Neural cell (in vitro differentiated cells): Measurements from ENCODE around the gene CMTM3. TPM values are rescaled to one million over a fixed set of nuclear protein-coding genes. Genes with fewer than 3 reads are reported as not detected.

ENCODE experiments used
- H2AFZ ChIP-seq: fragments of 200-600, 300-800 bp; sonication (generic), shearing (Covaris generic); 2 replicates; pipeline ENCODE4 v1.6.0; 2014; ENCODE audit warnings: low read depth, mild to moderate bottlenecking, antibody characterized with exemption, low read length, moderate library complexity
- H3F3A ChIP-seq: fragments of 200-600 bp; shearing (Covaris generic); 2 replicates; pipeline ENCODE4 v1.6.1; 2016; ENCODE audit warnings: mild to moderate bottlenecking, moderate library complexity, mixed read lengths, antibody characterized with exemption, low read length; ENCODE audit not compliant: insufficient read depth, poor library complexity, severe bottlenecking
- H3K27ac ChIP-seq: fragments of 200-600, 300-800 bp; sonication (generic), shearing (Covaris generic); 2 replicates; pipeline ENCODE4 v1.5.1; 2014; ENCODE audit warnings: mild to moderate bottlenecking, low read length, moderate library complexity
- H3K27me3 ChIP-seq: fragments of 300-800, 200-600 bp; sonication (generic), shearing (Covaris generic); 2 replicates; pipeline ENCODE4 v1.6.0; 2014; ENCODE audit warnings: mild to moderate bottlenecking, low read depth, low read length, moderate library complexity; ENCODE audit not compliant: insufficient read depth
- H3K36me3 ChIP-seq: fragments of 300-800, 200-600 bp; sonication (generic), shearing (Covaris generic); 2 replicates; pipeline ENCODE4 v1.5.1; 2014; ENCODE audit warnings: mild to moderate bottlenecking, antibody characterized with exemption, low read length, moderate library complexity; ENCODE audit not compliant: insufficient read depth
- H3K4me2 ChIP-seq: fragments of 300-800, 200-600 bp; sonication (generic), shearing (Covaris generic); 2 replicates; pipeline ENCODE4 v1.6.0; 2014; ENCODE audit warnings: mild to moderate bottlenecking, low read length
- H3K4me3 ChIP-seq: fragments of 300-800, 200-600 bp; sonication (generic), shearing (Covaris generic); 2 replicates; pipeline ENCODE4 v1.5.1; 2014; ENCODE audit warnings: mild to moderate bottlenecking, low read length, moderate library complexity
- H3K79me2 ChIP-seq: fragments of 200-600 bp; shearing (Covaris generic); replicated peaks from 2 replicates; pipeline ENCODE4 v1.6.0; 2014; ENCODE audit warnings: mild to moderate bottlenecking, low read length, moderate library complexity; ENCODE audit not compliant: insufficient read depth
- H3K9ac ChIP-seq: fragments of 300-800, 200-600 bp; sonication (generic), shearing (Covaris generic); 2 replicates; pipeline ENCODE4 v1.6.1; 2016; ENCODE audit warnings: mild to moderate bottlenecking, low read length, mixed read lengths
- H3K9me2 ChIP-seq: fragments of 200-600 bp; shearing (Covaris generic); 2 replicates; pipeline ENCODE4 v1.6.1; 2016; ENCODE audit warnings: mild to moderate bottlenecking, low read length, mixed read lengths; ENCODE audit not compliant: insufficient read depth
- H3K9me3 ChIP-seq: fragments of 200-600, 300-800 bp; sonication (generic), shearing (Covaris generic); 2 replicates; pipeline ENCODE4 v1.6.1; 2016; ENCODE audit warnings: mild to moderate bottlenecking, mixed run types, low read length, moderate library complexity, mixed read lengths
- H4K20me1 ChIP-seq: fragments of 200-600 bp; shearing (Covaris generic); 2 replicates; pipeline ENCODE4 v1.6.1; 2016; ENCODE audit warnings: mild to moderate bottlenecking, mixed run types; ENCODE audit not compliant: insufficient read depth
- EP300 ChIP-seq: fragments of 450-650 bp; conservative IDR thresholded peaks from 2 replicates; pipeline ENCODE4 v1.6.1; 2014; ENCODE audit warnings: antibody characterized with exemption, mild to moderate bottlenecking, moderate library complexity; ENCODE audit not compliant: poor library complexity, severe bottlenecking
- EZH2 ChIP-seq: fragments of 200-600, 300-800 bp; shearing (Covaris generic), sonication (generic); IDR thresholded peaks from 2 replicates; pipeline ENCODE4 v1.6.1; 2014; ENCODE audit warnings: antibody characterized with exemption, low read length, borderline replicate concordance, mild to moderate bottlenecking; ENCODE audit not compliant: insufficient read depth, poor library complexity, severe bottlenecking
- MXI1 ChIP-seq: fragments of 450-650 bp; conservative IDR thresholded peaks from 2 replicates; pipeline ENCODE4 v1.6.1; 2014; ENCODE audit warnings: antibody characterized with exemption, mild to moderate bottlenecking; ENCODE audit not compliant: poor library complexity, severe bottlenecking
- POLR2AphosphoS5 ChIP-seq: IDR thresholded peaks from 2 replicates; pipeline ENCODE4 v1.6.1; 2012
- RAD21 ChIP-seq: fragments of 450-650 bp; conservative IDR thresholded peaks from 2 replicates; pipeline ENCODE4 v1.6.1; 2014; ENCODE audit warnings: antibody characterized with exemption, mild to moderate bottlenecking, moderate library complexity
- SMC3 ChIP-seq: fragments of 450-650 bp; conservative IDR thresholded peaks from 2 replicates; pipeline ENCODE4 v1.6.1; 2014; ENCODE audit warnings: antibody characterized with exemption, mild to moderate bottlenecking, moderate library complexity; ENCODE audit not compliant: poor library complexity
- TAF1 ChIP-seq: IDR thresholded peaks from 2 replicates; pipeline ENCODE4 v1.6.1; 2012; ENCODE audit warnings: low read depth
- polyA plus RNA-seq: library from polyadenylated mRNA; depleted of rRNA; stranded (reverse); fragments of >200 nt; gene quantifications from 2 replicates; pipeline ENCODE4 v1.2.3, GENCODE V29; 2014
- TF ChIP-seq, protein P1 (sequence below): fragments of 450-650 bp; IDR thresholded peaks from 2 replicates; pipeline ENCODE4 v1.5.1; 2014; ENCODE audit warnings: antibody characterized with exemption, mild to moderate bottlenecking, moderate library complexity; ENCODE audit not compliant: poor library complexity, severe bottlenecking
- TF ChIP-seq, protein P2 (sequence below): IDR thresholded peaks from 2 replicates; pipeline ENCODE4 v1.6.1; 2012; ENCODE audit warnings: borderline replicate concordance

CMTM3 gene
- polyA plus RNA-seq, 1 donor from 2014 or later, result 7.7 TPM

DNA sequence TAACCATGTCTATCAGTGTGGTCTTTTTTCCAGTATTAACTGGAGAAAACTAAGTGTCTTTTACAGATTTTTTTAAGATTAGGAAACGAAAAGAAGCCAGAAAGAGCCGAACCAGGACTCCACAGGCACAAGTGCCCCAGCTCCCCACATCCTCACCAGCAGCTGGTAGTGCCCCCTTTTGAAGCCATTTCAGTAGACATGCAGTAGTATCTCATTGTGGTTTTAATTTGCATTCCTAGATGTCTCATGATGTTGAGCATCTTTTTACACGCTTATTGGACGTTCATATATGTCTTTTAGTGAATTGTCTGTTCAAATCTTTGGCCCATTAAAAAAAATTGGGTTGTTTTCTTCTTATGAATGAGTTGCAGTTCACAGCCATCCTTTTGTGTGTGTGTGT lies 4.8 kb upstream of the CMTM3 start:
- H3K9me3 ChIP-seq, result no peaks in the 10 kb centered on the region
- H3K9ac ChIP-seq, result no peak overlapping the region
- no peaks in the 10 kb centered on the region for H4K20me1 ChIP-seq
- no peak for TF ChIP-seq SMC3
- TF ChIP-seq POLR2AphosphoS5, result no peak
- TF ChIP-seq, protein P1, sequence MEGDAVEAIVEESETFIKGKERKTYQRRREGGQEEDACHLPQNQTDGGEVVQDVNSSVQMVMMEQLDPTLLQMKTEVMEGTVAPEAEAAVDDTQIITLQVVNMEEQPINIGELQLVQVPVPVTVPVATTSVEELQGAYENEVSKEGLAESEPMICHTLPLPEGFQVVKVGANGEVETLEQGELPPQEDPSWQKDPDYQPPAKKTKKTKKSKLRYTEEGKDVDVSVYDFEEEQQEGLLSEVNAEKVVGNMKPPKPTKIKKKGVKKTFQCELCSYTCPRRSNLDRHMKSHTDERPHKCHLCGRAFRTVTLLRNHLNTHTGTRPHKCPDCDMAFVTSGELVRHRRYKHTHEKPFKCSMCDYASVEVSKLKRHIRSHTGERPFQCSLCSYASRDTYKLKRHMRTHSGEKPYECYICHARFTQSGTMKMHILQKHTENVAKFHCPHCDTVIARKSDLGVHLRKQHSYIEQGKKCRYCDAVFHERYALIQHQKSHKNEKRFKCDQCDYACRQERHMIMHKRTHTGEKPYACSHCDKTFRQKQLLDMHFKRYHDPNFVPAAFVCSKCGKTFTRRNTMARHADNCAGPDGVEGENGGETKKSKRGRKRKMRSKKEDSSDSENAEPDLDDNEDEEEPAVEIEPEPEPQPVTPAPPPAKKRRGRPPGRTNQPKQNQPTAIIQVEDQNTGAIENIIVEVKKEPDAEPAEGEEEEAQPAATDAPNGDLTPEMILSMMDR, result no peak
- TF ChIP-seq MXI1, result no peak
- no peak for TF ChIP-seq TAF1
- no peak for TF ChIP-seq RAD21
- TF ChIP-seq EP300, result no peak
- TF ChIP-seq EZH2, result no peak
- TF ChIP-seq, protein P2, sequence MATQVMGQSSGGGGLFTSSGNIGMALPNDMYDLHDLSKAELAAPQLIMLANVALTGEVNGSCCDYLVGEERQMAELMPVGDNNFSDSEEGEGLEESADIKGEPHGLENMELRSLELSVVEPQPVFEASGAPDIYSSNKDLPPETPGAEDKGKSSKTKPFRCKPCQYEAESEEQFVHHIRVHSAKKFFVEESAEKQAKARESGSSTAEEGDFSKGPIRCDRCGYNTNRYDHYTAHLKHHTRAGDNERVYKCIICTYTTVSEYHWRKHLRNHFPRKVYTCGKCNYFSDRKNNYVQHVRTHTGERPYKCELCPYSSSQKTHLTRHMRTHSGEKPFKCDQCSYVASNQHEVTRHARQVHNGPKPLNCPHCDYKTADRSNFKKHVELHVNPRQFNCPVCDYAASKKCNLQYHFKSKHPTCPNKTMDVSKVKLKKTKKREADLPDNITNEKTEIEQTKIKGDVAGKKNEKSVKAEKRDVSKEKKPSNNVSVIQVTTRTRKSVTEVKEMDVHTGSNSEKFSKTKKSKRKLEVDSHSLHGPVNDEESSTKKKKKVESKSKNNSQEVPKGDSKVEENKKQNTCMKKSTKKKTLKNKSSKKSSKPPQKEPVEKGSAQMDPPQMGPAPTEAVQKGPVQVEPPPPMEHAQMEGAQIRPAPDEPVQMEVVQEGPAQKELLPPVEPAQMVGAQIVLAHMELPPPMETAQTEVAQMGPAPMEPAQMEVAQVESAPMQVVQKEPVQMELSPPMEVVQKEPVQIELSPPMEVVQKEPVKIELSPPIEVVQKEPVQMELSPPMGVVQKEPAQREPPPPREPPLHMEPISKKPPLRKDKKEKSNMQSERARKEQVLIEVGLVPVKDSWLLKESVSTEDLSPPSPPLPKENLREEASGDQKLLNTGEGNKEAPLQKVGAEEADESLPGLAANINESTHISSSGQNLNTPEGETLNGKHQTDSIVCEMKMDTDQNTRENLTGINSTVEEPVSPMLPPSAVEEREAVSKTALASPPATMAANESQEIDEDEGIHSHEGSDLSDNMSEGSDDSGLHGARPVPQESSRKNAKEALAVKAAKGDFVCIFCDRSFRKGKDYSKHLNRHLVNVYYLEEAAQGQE, result no peak
- H3K4me3 ChIP-seq, result no peak overlapping the region
- H3K4me2 ChIP-seq, result no peak overlapping the region
- no peaks in the 10 kb centered on the region for H3K79me2 ChIP-seq
- H3K27me3 ChIP-seq, result no peaks in the 10 kb centered on the region
- no peaks in the 10 kb centered on the region for H3K9me2 ChIP-seq
- H3K36me3 ChIP-seq, result no peaks in the 10 kb centered on the region
- H3F3A ChIP-seq, result no peaks in the 10 kb centered on the region
- no peak overlapping the region for H3K27ac ChIP-seq
- no peak overlapping the region for H2AFZ ChIP-seq

DNA sequence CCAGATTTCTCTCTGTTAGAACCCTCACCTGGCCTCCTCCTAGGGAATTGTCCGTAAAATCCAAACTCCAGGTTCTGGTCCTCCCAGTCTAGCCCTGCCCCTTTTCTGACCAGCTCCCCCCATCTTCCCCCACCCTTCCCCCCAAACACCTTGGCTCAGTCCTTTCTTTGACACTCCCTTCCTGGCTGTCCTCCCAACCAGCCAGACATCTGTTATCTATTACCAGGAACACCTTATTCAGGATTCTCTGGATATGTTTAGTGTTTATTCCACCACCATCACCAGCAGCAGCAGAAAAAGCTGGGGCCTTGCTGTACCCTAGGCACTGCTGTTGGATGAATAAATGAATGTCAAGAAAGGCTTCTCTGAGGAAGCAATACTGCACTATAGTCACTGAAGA lies 4.0 kb upstream of the CMTM3 start:
- no peaks in the 10 kb centered on the region for H3K79me2 ChIP-seq
- no peak overlapping the region for H2AFZ ChIP-seq

More for the DNA sequence above, 4.0 kb upstream of the CMTM3 start:
- Histone ChIP-seq H3K27me3 (no peaks in the 10 kb centered on the region), H3F3A (no peaks in the 10 kb centered on the region), H3K4me3 (no peak overlapping the region), H3K9me2 (no peaks in the 10 kb centered on the region), H4K20me1 (no peaks in the 10 kb centered on the region), H3K27ac (no peak overlapping the region), H3K4me2 (no peak overlapping the region), H3K9me3 (no peaks in the 10 kb centered on the region), H3K36me3 (no peaks in the 10 kb centered on the region), H3K9ac (no peak overlapping the region)
- TF ChIP-seq SMC3, result no peak
- TF ChIP-seq EZH2, result no peak
- TF ChIP-seq, protein P2, result no peak
- TF ChIP-seq, protein P1, result no peak
- no peak for TF ChIP-seq POLR2AphosphoS5
- no peak for TF ChIP-seq TAF1
- TF ChIP-seq EP300, result no peak
- TF ChIP-seq MXI1, result no peak
- no peak for TF ChIP-seq RAD21
